Left ventricle myocardium inferior (tissue), 1 donor: ENCODE measurements around the gene ZNF680. TPM values are rescaled to one million over a fixed set of nuclear protein-coding genes. Genes with fewer than 3 reads are reported as not detected.
A peak's percentile ranks its signal among the peaks of the same experiment; 100 is the strongest.

Experiments
- DNase-seq: peaks from one replicate; pipeline ENCODE4 v3.0.0-alpha.2; 2020
- H3K27ac ChIP-seq: fragments of 200-600 bp; replicated peaks from 2 replicates; pipeline ENCODE4 v1.8.0; 2021
- H3K27me3 ChIP-seq: fragments of 200-600 bp; 2 replicates; pipeline ENCODE4 v1.8.0; 2021; ENCODE audit warnings: low read depth
- H3K36me3 ChIP-seq: fragments of 200-600 bp; 2 replicates; pipeline ENCODE4 v1.8.0; 2021
- H3K4me1 ChIP-seq: fragments of 200-600 bp; 2 replicates; pipeline ENCODE4 v1.8.0; 2021
- H3K4me3 ChIP-seq: fragments of 200-600 bp; 2 replicates; pipeline ENCODE4 v1.8.0; 2021; ENCODE audit warnings: mild to moderate bottlenecking, moderate library complexity
- H3K9me3 ChIP-seq: fragments of 200-600 bp; replicated peaks from 2 replicates; pipeline ENCODE4 v1.8.0; 2021
- CTCF ChIP-seq: fragments of 200-600 bp; IDR thresholded peaks from 2 replicates; pipeline ENCODE4 v1.8.0; 2021; ENCODE audit warnings: antibody characterized with exemption, mild to moderate bottlenecking, borderline replicate concordance
- intact Hi-C: fragments of 100-400 bp; cut with micrococcal nuclease; formaldehyde crosslinking; loops from one replicate; pipeline ENCODE4 v1.11.0; 2022
- long read RNA-seq: library from polyadenylated mRNA; unstranded; transcript quantifications from one replicate; pipeline ENCODE4 v2.0.0, GENCODE V29; 2021
- total RNA-seq: library from RNA; stranded (reverse); fragmentation: NEBNext Ultra II Directional; extraction: Animal tissue kit (Norgen Biotek cat#: 25700); gene quantifications from one replicate; pipeline ENCODE4 v1.2.1, GENCODE V29; 2021
- donor health status: DM: no; HTN: yes; CAD: no; lungs with severe emphysema.

The ZNF680 gene
- total RNA-seq, result 21.6 TPM
- long read RNA-seq, transcript ZNF680-202 (4 exons, 2,159 nt), result minor isoform, 10 of 43 reads
- long read RNA-seq, transcript ZNF680-201 (4 exons, 3,022 nt), result major isoform, 18 of 43 reads
- long read RNA-seq, partial matches to known transcripts, result 2 of 43 reads
- long read RNA-seq, other reads (novel, unspliced or antisense), result 10 of 43 reads

GRCh38 chr7:64562626-64563278 lies at the start of gene ZNF680:
TSS of gene ZNF680 (minus strand) at chr7:64563071. CDS start at chr7:64562954, 117 bp downstream.
- intact Hi-C loops, result no loop called here
- DNase-seq, result peak; percentile 97
- Histone ChIP-seq H3K27me3 (no peaks in the 10 kb centered on the region), H3K27ac (peak within 1 kb of the TSS; percentile 92), H3K9me3 (no peaks in the 10 kb centered on the region), H3K36me3 (peaks cover 3% of the 10 kb centered on the region), H3K4me1 (peaks cover 55% of the 10 kb centered on the region), H3K4me3 (peak within 1 kb of the TSS; percentile 81)
- no peak for TF ChIP-seq CTCF

- Histone ChIP-seq H3K9me3 (no peaks in the 10 kb centered on the region), H3K27me3 (no peaks in the 10 kb centered on the region), H3K36me3 (no peaks in the 10 kb centered on the region), H3K27ac (no peak overlapping the region), H3K4me1 (no peaks in the 10 kb centered on the region), H3K4me3 (no peak overlapping the region)
- intact Hi-C loops, result no loop called here
- TF ChIP-seq CTCF, result no peak
- DNase-seq, result no peak
Measured at GRCh38 chr7:64612452-64612851, 49.6 kb upstream of the ZNF680 start.

- Histone ChIP-seq H3K4me3 (no peak overlapping the region), H3K4me1 (no peaks in the 10 kb centered on the region), H3K9me3 (no peaks in the 10 kb centered on the region), H3K36me3 (no peaks in the 10 kb centered on the region), H3K27me3 (no peaks in the 10 kb centered on the region), H3K27ac (no peak overlapping the region)
- intact Hi-C loops, result no loop called here
- DNase-seq, result no peak
- no peak for TF ChIP-seq CTCF
Measured at GRCh38 chr7:64611717-64612116, 48.8 kb upstream of the ZNF680 start.

- no peak for TF ChIP-seq CTCF
- intact Hi-C loops, result no loop called here
- no peak overlapping the region for H3K27ac ChIP-seq
- H3K36me3 ChIP-seq, result no peaks in the 10 kb centered on the region
- no peak for DNase-seq
- no peaks in the 10 kb centered on the region for H3K9me3 ChIP-seq
- no peak overlapping the region for H3K4me3 ChIP-seq
- H3K27me3 ChIP-seq, result no peaks in the 10 kb centered on the region
- no peaks in the 10 kb centered on the region for H3K4me1 ChIP-seq
Measured at GRCh38 chr7:64610997-64611396, 48.1 kb upstream of the ZNF680 start.

- intact Hi-C loops, result no loop called here
- Histone ChIP-seq H3K27ac (no peak overlapping the region), H3K27me3 (no peaks in the 10 kb centered on the region), H3K4me1 (no peaks in the 10 kb centered on the region), H3K36me3 (no peaks in the 10 kb centered on the region), H3K9me3 (no peaks in the 10 kb centered on the region), H3K4me3 (no peak overlapping the region)
- no peak for DNase-seq
- no peak for TF ChIP-seq CTCF
Measured at GRCh38 chr7:64608116-64608910, 45.4 kb upstream of the ZNF680 start.
